GM12878 (cell line): ENCODE results near the gene NUDT14. TPM values are rescaled to one million over a fixed set of nuclear protein-coding genes. Genes with fewer than 3 reads are reported as not detected.

Experiments
- ATAC-seq: fragments of 200-7000 bp; cut with Tn5 transposase; 3 replicates; pipeline ENCODE4 v1.9.1; 2020; ENCODE audit warnings: mild to moderate bottlenecking, moderate library complexity
- BruUV-seq: library from RNA; stranded (reverse); fragments of 400-500 nt; replicated peaks from 2 replicates; lab custom pipeline; 2021; lab: Mats Ljungman, UMichigan
- CTCF ChIA-PET: fragments of 300-600 bp; sonication (Branson Sonifier 250); formaldehyde crosslinking; extraction: SDS; loops from one replicate; lab custom pipeline; 2021; ENCODE audit warnings: inconsistent platforms; lab: Yijun Ruan, JAX
- POLR2A ChIA-PET: fragments of 350-600 bp; formaldehyde crosslinking; extraction: SDS; loops from one replicate; lab custom pipeline; 2021; ENCODE audit warnings: inconsistent platforms; lab: Charles Lee
- RAD21 ChIA-PET: fragments of 300-600 bp; sonication (Branson Sonifier 250); formaldehyde crosslinking; loops from one replicate; lab custom pipeline; 2023; ENCODE audit warnings: antibody characterized with exemption; ENCODE audit not compliant: unreplicated experiment; lab: Charles Lee
- SMC1A ChIA-PET: fragments of 300-600 bp; sonication (Branson Sonifier 250); formaldehyde crosslinking; loops from one replicate; lab custom pipeline; 2023; ENCODE audit not compliant: unreplicated experiment, uncharacterized antibody; lab: Charles Lee
- DNase-seq: peaks from one replicate; pipeline ENCODE4 v3.0.0-alpha.2; 2011; ENCODE audit warnings: low read depth, low spot score
- FAIRE-seq: peaks from 3 replicates; lab custom pipeline; 2011; peaks lifted over from hg19 to GRCh38; lab: Jason Lieb, UNC
- H2AFZ ChIP-seq: 2 replicates; pipeline ENCODE4 v1.6.0; 2011; ENCODE audit warnings: low read depth, low read length, control low read depth; ENCODE audit not compliant: control insufficient read depth
- H3K27ac ChIP-seq: 2 replicates; pipeline ENCODE4 v1.5.1; 2011; ENCODE audit warnings: control low read depth; ENCODE audit not compliant: control insufficient read depth, insufficient read depth
- H3K27me3 ChIP-seq, 2 experiments: replicated peaks in 1 of 2; 2 replicates each; pipeline versions ENCODE4 v1.6.0 to v1.6.1; 2011; ENCODE audit warnings: low read length in 1 of 2; ENCODE audit not compliant: control insufficient read depth in 2 of 2, insufficient read depth in 2 of 2
- H3K36me3 ChIP-seq, 2 experiments: 2 replicates each; pipeline ENCODE4 v1.5.1; 2011; ENCODE audit warnings: low read length in 1 of 2; ENCODE audit not compliant: control insufficient read depth in 2 of 2, insufficient read depth in 2 of 2
- H3K4me1 ChIP-seq: 2 replicates; pipeline ENCODE4 v1.6.1; 2011; ENCODE audit warnings: mild to moderate bottlenecking, low read length, moderate library complexity, mixed read lengths; ENCODE audit not compliant: control insufficient read depth, insufficient read depth
- H3K4me2 ChIP-seq: 2 replicates; pipeline ENCODE4 v1.6.0; 2011; ENCODE audit warnings: control low read depth; ENCODE audit not compliant: control insufficient read depth, insufficient read depth
- H3K4me3 ChIP-seq: fragments of 200-600 bp; sonication (generic); 2 replicates; pipeline ENCODE4 v1.5.1; 2016
- H3K79me2 ChIP-seq: 2 replicates; pipeline ENCODE4 v1.6.0; 2011; ENCODE audit warnings: low read length; ENCODE audit not compliant: control insufficient read depth, insufficient read depth
- H3K9ac ChIP-seq: 2 replicates; pipeline ENCODE4 v1.8.0; 2011; ENCODE audit warnings: low read length, control low read depth, mixed read lengths; ENCODE audit not compliant: control insufficient read depth, insufficient read depth
- H3K9me3 ChIP-seq: replicated peaks from 3 replicates; pipeline ENCODE4 v1.5.1; 2011; ENCODE audit warnings: mild to moderate bottlenecking, low read length; ENCODE audit not compliant: control insufficient read depth, insufficient read depth
- H4K20me1 ChIP-seq: 2 replicates; pipeline ENCODE4 v1.6.0; 2011; ENCODE audit not compliant: control insufficient read depth, insufficient read depth
- BCLAF1 ChIP-seq: fragments of 450-650 bp; IDR thresholded peaks from 2 replicates; pipeline ENCODE4 v1.6.1; 2017; ENCODE audit warnings: antibody characterized with exemption, mild to moderate bottlenecking, moderate library complexity
- E2F4 ChIP-seq: IDR thresholded peaks from 2 replicates; pipeline ENCODE4 v1.6.1; 2012; ENCODE audit warnings: low read depth, low read length, improper control_type of control experiment
- NR2C1 ChIP-seq: fragments of 450-650 bp; IDR thresholded peaks from 2 replicates; pipeline ENCODE4 v1.6.1; 2017; ENCODE audit warnings: antibody characterized with exemption, mild to moderate bottlenecking, moderate library complexity
- WGBS: methylation state at CpG from one replicate; pipeline ENCODE4 v1.1.6; 2016; ENCODE audit warnings: low lambda C conversion rate; ENCODE audit not compliant: insufficient replicate concordance, insufficient coverage; ENCODE audit errors: missing lambda C conversion rate; 5-methylcytosine and 5-hydroxymethylcytosine counted together
- in situ Hi-C: fragments of 300-500 bp; cut with MboI; formaldehyde crosslinking; loops from 9 replicates; pipeline ENCODE4 v1.14.3; 2018; ENCODE audit warnings: mixed read lengths
- intact Hi-C: fragments of 100-400 bp; cut with micrococcal nuclease; formaldehyde crosslinking; loops from one replicate; pipeline ENCODE4 v1.14.2; 2022; ENCODE audit not compliant: unreplicated experiment
- polyA plus RNA-seq, 11 experiments: library from polyadenylated mRNA; depleted of rRNA in 4 of 11; unstranded in 6 of 11; stranded (reverse) in 5 of 11; fragments of >200 nt; fragmentation: Nextera tagmentation in 4 of 11; fragmentation: Illumina TruSeq in 1 of 11; extraction: Ambion mirVana in 4 of 11; extraction: Trizol in 1 of 11; gene quantifications; 1 replicate in 1 of 11; 2 replicates in 10 of 11; pipeline versions ENCODE4 v1.2.1 to v1.2.3, GENCODE V29; 2011 to 2016; ENCODE audit warnings: inconsistent platforms in 2 of 11, missing spikeins in 2 of 11, low read depth in 1 of 11
- total RNA-seq, 4 experiments: library from RNA; depleted of rRNA in 3 of 4; stranded (reverse); fragments of >200 nt in 3 of 4; fragmentation: Illumina TruSeq in 1 of 4; extraction: Trizol in 1 of 4; gene quantifications; 2 replicates each; pipeline versions ENCODE4 v1.2.1 to v1.2.3, GENCODE V29; 2013 to 2021

NUDT14 gene
- total and polyA plus RNA-seq, 10 of the 15 experiments (the other 5 are each of a cell fraction or from before 2014, with no cell fraction given) = 0.62 to 6.8 (median 4.3) TPM; not detected in 1

- ChIA-PET POLR2A (no interaction called here), SMC1A (no interaction called here), CTCF (no interaction called here), RAD21 (no interaction called here)
- Histone ChIP-seq H3K4me1 (peaks cover 3% of the 10 kb centered on the region; the same call in 1 of the 2 replicates), H3K4me2 (no peak overlapping the region), H4K20me1 (no peaks in the 10 kb centered on the region), H3K79me2 (no peaks in the 10 kb centered on the region), H3K36me3 (no peaks in the 10 kb centered on the region), H2AFZ (no peak overlapping the region), H3K27me3 (no peaks in the 10 kb centered on the region; a peak in 1 of 4 replicates), H3K9me3 (no peaks in the 10 kb centered on the region), H3K4me3 (no peak overlapping the region), H3K9ac (no peak overlapping the region), H3K27ac (no peak overlapping the region)
- intact Hi-C loops = no loop called here
- in situ Hi-C loops = no loop called here
- DNase-seq (no peak), ATAC-seq (no peak), FAIRE-seq (no peak)
- WGBS = 53% methylated on average over 13 of the region's 13 CpGs
- BruUV-seq = no TSS peak
- TF ChIP-seq BCLAF1 (no peak), E2F4 (no peak), NR2C1 (no peak)
These were observed 8.0 kb downstream of the NUDT14 start for GRCh38 chr14:105173145-105173544.
